Cardiac fibroblast (primary cell): Measurements from ENCODE around the gene TXNDC2.

Experiments
- DNase-seq, 2 donors: peaks; one replicate each; pipeline versions ENCODE4 v3.0.0 to v3.0.0-alpha.2; 2010; ENCODE audit warnings: low read depth in 2 of 2
- H3K4me3 ChIP-seq, 2 donors: replicated peaks in 1 of 2; 1 replicate in 1 of 2; 2 replicates in 1 of 2; pipeline ENCODE4 v1.5.1; 2011; ENCODE audit warnings: low read depth in 2 of 2, low read length in 2 of 2, mild to moderate bottlenecking in 2 of 2, moderate library complexity in 1 of 2
- TF ChIP-seq, protein P1 (sequence below): IDR thresholded peaks from one replicate; pipeline ENCODE4 v1.5.1; 2011; ENCODE audit warnings: low read depth, mild to moderate bottlenecking, low read length, inconsistent platforms

Gene TXNDC2

GRCh38 chr18:9859232-9859631 is 26.5 kb upstream of the TXNDC2 start:
- H3K4me3 ChIP-seq: no peak overlapping the region
- TF ChIP-seq, protein P1, sequence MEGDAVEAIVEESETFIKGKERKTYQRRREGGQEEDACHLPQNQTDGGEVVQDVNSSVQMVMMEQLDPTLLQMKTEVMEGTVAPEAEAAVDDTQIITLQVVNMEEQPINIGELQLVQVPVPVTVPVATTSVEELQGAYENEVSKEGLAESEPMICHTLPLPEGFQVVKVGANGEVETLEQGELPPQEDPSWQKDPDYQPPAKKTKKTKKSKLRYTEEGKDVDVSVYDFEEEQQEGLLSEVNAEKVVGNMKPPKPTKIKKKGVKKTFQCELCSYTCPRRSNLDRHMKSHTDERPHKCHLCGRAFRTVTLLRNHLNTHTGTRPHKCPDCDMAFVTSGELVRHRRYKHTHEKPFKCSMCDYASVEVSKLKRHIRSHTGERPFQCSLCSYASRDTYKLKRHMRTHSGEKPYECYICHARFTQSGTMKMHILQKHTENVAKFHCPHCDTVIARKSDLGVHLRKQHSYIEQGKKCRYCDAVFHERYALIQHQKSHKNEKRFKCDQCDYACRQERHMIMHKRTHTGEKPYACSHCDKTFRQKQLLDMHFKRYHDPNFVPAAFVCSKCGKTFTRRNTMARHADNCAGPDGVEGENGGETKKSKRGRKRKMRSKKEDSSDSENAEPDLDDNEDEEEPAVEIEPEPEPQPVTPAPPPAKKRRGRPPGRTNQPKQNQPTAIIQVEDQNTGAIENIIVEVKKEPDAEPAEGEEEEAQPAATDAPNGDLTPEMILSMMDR: no peak
- DNase-seq: no peak

GRCh38 chr18:9860682-9861081 is 25.1 kb upstream of the TXNDC2 start:
- DNase-seq: no peak
- TF ChIP-seq, protein P1: no peak
- no peak overlapping the region for H3K4me3 ChIP-seq

GRCh38 chr18:9861157-9861556 is 24.6 kb upstream of the TXNDC2 start:
- DNase-seq: no peak
- no peak overlapping the region for H3K4me3 ChIP-seq
- TF ChIP-seq, protein P1: no peak

DNA sequence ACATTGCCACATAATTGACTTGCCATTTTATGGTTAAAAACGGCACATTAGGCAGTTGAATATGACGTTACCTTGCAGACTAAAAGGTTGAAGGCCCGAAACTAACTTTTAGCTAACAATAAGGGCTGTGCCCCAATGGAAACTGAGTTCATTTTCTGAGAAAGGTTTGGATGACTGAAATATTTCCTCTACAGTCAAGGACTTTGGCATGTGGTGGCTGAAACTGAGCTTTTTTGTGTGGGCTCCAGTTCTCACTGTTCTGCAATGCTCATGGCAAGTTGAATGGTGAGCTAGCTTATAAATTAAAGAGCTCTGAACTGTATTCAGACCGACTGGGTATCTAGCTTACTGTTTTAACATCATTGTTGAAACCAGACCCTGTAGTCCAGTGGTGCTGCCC is 23.8 kb upstream of the TXNDC2 start:
- H3K4me3 ChIP-seq: no peak overlapping the region
- TF ChIP-seq, protein P1: no peak
- no peak for DNase-seq

DNA sequence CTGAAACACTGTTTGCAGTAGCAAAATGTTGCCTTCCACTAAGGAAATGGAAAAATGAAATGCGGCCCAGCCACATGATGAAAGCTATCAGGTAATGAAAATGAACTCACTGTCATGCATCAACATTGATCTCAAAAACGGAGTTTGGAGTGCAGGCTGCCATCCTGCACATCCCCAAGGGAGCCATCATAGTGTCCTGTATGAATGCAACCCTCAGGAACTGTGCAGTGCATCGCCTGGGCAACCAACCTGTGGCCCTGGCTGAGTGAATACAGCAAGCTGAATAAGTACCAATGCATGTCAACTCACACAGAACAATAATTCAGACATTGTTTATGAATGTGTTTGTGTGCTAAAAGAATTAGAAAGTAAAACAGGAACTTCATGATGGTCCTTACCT is 23.1 kb upstream of the TXNDC2 start:
- H3K4me3 ChIP-seq: no peak overlapping the region
- TF ChIP-seq, protein P1: no peak
- DNase-seq: no peak

DNA sequence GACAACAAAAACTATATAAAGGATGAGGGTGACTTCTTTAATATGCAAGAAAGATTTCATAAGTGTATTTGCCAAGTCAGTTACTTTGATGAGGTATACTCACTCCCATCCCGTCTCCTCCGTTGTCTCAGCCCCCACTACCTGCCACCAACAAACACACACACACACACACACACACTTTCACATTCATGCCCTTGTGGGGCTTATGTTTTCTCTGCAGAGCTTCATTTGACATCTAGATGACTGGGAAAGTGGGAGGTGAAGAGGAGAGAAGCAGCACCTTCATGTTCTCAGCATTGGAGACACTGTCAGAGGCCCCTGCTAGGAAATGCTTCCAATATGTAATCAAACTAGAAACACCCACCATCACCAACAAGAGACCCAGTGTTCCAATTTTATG is 22.5 kb upstream of the TXNDC2 start:
- no peak overlapping the region for H3K4me3 ChIP-seq
- TF ChIP-seq, protein P1: no peak
- no peak for DNase-seq

DNA sequence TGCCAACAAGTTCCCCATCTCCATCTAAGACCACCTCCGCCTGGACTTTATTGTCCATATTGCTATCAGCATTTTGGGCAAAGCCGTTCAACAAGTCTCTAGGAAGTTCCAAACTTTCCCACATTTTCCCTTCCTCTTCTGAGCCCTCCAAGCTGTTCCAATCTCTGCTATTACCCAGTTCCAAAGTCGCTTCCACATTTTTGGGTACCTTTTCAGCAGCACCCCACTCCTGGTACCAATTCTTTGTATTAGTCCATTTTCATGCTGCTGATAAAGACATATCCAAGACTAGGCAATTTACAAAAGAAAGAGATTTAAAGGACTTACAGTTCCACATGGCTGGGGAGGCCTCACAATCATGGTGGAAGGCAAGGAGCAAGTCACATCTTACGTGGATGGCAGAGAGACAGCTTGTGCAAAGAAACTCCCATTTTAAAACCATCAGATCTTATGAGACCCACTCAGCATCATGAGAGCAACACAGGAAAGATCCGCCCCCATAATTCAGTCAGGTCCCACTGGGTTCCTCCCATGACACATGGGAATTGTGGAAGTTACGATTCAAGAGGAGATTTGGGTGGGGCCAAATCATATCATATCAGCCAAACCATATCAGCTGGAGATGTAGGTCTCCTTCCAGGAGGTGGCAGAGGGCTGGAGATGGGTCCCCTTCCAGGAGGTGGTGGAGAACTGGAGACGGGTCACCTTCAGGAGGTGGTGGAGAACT is 19.8 kb upstream of the TXNDC2 start:
- TF ChIP-seq, protein P1: no peak
- no peak for DNase-seq
- H3K4me3 ChIP-seq: no peak overlapping the region
